ENCODE measurements around the gene HSPA12A.

Gene HSPA12A

DNA sequence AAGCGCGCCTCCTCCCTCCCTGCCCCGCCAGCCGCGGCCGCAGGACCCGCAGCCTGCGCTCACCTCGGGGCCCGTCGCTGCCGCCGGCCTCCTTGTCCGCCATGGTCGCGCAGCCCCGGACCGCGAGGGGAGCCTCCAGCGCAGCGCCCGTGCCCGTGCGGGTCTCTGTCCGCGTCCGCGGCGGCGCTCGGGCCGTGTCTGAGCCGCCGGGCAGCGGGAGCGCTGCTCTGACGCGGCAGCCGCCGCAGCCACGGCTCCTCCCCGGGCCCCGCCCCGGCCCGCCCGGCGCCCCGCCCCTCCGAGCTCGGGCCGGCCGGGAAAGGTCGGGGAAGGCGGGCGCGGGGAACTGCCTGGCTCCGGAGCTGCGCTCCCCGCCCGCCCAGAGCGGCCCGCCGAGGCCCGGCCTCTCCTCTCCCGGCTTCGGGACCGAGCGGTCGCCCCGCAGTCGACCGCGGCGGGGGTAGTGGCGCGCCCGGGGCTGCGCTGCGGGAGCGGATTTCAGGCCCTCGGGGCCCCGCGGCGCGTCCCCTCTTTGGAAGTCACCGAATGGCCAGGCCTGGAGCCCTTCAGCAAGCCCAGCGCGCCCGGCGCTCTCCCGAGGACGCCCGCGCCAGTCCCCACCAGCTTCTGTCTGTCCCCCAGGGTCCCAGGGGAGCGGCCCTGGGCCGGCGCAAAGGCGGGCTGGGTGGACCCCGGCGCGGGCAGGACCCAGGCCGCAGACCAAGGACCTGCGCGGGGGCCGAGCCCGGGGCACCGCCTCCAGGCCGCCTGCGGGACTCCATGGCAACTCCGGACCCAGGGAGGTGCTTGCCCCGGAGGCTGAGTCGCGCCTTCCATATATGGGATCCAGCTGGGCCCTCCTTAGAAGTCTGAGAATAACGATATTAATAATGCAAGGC lies at the start of gene HSPA12A:
Gene HSPA12A, minus strand, starts transcription at position 200 of the 899 bp plus-strand sequence. Its CDS starts 97 bp downstream, at position 103.
- Mint-ChIP-seq H3K27me3 (peaks cover 51% of the 10 kb centered on the region), H3K4me1 (no peaks in the 10 kb centered on the region), H3K4me3 (peak within 1 kb of the TSS; percentile 62), H3K9me3 (no peaks in the 10 kb centered on the region), H3K27ac (no peak within 1 kb of the TSS), H3K36me3 (no peaks in the 10 kb centered on the region)

- Mint-ChIP-seq H3K9me3 (no peaks in the 10 kb centered on the region), H3K4me1 (peaks cover 16% of the 10 kb centered on the region), H3K4me3 (no peak overlapping the region), H3K36me3 (no peaks in the 10 kb centered on the region), H3K27me3 (peaks cover 10% of the 10 kb centered on the region), H3K27ac (no peak overlapping the region)
Measured at GRCh38 chr10:116791241-116791640, 48.9 kb upstream of the HSPA12A start.

- Mint-ChIP-seq H3K9me3 (no peaks in the 10 kb centered on the region), H3K4me3 (peak overlapping the region; percentile 47), H3K27ac (no peak overlapping the region), H3K27me3 (peaks cover 8% of the 10 kb centered on the region), H3K4me1 (peaks cover 16% of the 10 kb centered on the region), H3K36me3 (no peaks in the 10 kb centered on the region)
Measured at GRCh38 chr10:116787893-116788665, 45.7 kb upstream of the HSPA12A start.

GRCh38 chr10:116787053-116787659 lies 44.8 kb upstream of the HSPA12A start:
- no peak overlapping the region for H3K27ac Mint-ChIP-seq
- no peaks in the 10 kb centered on the region for H3K36me3 Mint-ChIP-seq
- H3K4me3 Mint-ChIP-seq, result peak overlapping the region; percentile 36
- H3K4me1 Mint-ChIP-seq, result peaks cover 16% of the 10 kb centered on the region
- H3K27me3 Mint-ChIP-seq, result peaks cover 5% of the 10 kb centered on the region
- no peaks in the 10 kb centered on the region for H3K9me3 Mint-ChIP-seq

- Mint-ChIP-seq H3K27me3 (peaks cover 2% of the 10 kb centered on the region), H3K9me3 (no peaks in the 10 kb centered on the region), H3K36me3 (no peaks in the 10 kb centered on the region), H3K4me1 (peaks cover 16% of the 10 kb centered on the region), H3K4me3 (no peak overlapping the region), H3K27ac (no peak overlapping the region)
Measured at GRCh38 chr10:116785867-116786266, 43.5 kb upstream of the HSPA12A start.

- H3K4me3 Mint-ChIP-seq, result no peak overlapping the region
- H3K4me1 Mint-ChIP-seq, result peaks cover 16% of the 10 kb centered on the region
- no peaks in the 10 kb centered on the region for H3K9me3 Mint-ChIP-seq
- H3K36me3 Mint-ChIP-seq, result no peaks in the 10 kb centered on the region
- H3K27ac Mint-ChIP-seq, result no peak overlapping the region
- peaks cover 2% of the 10 kb centered on the region for H3K27me3 Mint-ChIP-seq
Measured at GRCh38 chr10:116785282-116785681, 42.9 kb upstream of the HSPA12A start.

GRCh38 chr10:116784651-116785050 lies 42.3 kb upstream of the HSPA12A start:
- no peak overlapping the region for H3K27ac Mint-ChIP-seq
- H3K9me3 Mint-ChIP-seq, result no peaks in the 10 kb centered on the region
- no peaks in the 10 kb centered on the region for H3K36me3 Mint-ChIP-seq

GRCh38 chr10:116784035-116784434 lies 41.7 kb upstream of the HSPA12A start:
- H3K27me3 Mint-ChIP-seq, result peaks cover 5% of the 10 kb centered on the region
- no peaks in the 10 kb centered on the region for H3K36me3 Mint-ChIP-seq
- peaks cover 16% of the 10 kb centered on the region for H3K4me1 Mint-ChIP-seq
- H3K27ac Mint-ChIP-seq, result no peak overlapping the region
- H3K4me3 Mint-ChIP-seq, result no peak overlapping the region
- H3K9me3 Mint-ChIP-seq, result no peaks in the 10 kb centered on the region

More at GRCh38 chr10:116784651-116785050, 42.3 kb upstream of the HSPA12A start:
- Mint-ChIP-seq H3K4me3 (no peak overlapping the region), H3K4me1 (peaks cover 16% of the 10 kb centered on the region), H3K27me3 (peaks cover 5% of the 10 kb centered on the region)

GRCh38 chr10:116783011-116783655 lies 40.8 kb upstream of the HSPA12A start:
- Mint-ChIP-seq H3K4me3 (no peak overlapping the region), H3K27ac (no peak overlapping the region), H3K9me3 (no peaks in the 10 kb centered on the region), H3K36me3 (no peaks in the 10 kb centered on the region), H3K27me3 (peaks cover 5% of the 10 kb centered on the region), H3K4me1 (peaks cover 12% of the 10 kb centered on the region)

GRCh38 chr10:116781370-116781884 lies 39.1 kb upstream of the HSPA12A start:
- Mint-ChIP-seq H3K4me1 (no peaks in the 10 kb centered on the region), H3K27me3 (peaks cover 5% of the 10 kb centered on the region), H3K36me3 (no peaks in the 10 kb centered on the region), H3K9me3 (no peaks in the 10 kb centered on the region), H3K4me3 (no peak overlapping the region), H3K27ac (no peak overlapping the region)

- H3K9me3 Mint-ChIP-seq, result no peaks in the 10 kb centered on the region
- H3K4me1 Mint-ChIP-seq, result no peaks in the 10 kb centered on the region
- H3K27ac Mint-ChIP-seq, result no peak overlapping the region
- H3K36me3 Mint-ChIP-seq, result no peaks in the 10 kb centered on the region
- no peak overlapping the region for H3K4me3 Mint-ChIP-seq
- peaks cover 7% of the 10 kb centered on the region for H3K27me3 Mint-ChIP-seq
Measured at GRCh38 chr10:116780691-116781205, 38.4 kb upstream of the HSPA12A start.

DNA sequence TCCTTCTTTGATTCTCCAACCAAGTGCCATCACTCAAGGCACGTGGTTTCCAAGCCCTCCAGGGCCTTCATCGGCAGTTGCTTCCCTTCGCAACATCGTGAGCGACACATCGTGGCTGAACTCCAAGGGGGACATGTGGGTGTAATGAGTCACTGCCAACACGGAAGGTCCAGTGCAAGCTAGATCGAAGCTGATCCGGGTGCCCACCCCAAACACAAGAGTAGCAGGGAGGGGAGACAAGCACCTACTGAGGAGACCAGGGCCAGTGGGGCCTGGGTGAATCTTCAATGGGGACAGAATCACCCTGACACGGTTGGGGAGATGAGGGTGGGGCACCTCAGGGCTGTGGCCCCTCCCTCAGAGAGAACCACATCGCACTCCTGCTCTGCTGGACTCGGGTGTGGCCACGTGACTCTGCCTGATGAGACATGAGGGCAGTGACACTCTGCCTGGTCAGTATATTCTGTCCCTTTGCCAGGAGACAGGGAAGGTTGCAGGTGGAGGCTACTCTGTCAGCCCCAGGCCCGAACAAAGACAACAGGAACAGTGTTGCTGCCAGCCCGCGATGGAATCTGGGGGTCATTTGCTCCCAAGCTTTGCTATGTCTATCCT lies 36.8 kb upstream of the HSPA12A start:
- Mint-ChIP-seq H3K4me3 (no peak overlapping the region), H3K4me1 (no peaks in the 10 kb centered on the region), H3K27me3 (peaks cover 6% of the 10 kb centered on the region), H3K9me3 (no peaks in the 10 kb centered on the region), H3K36me3 (no peaks in the 10 kb centered on the region), H3K27ac (no peak overlapping the region)

- Mint-ChIP-seq H3K27me3 (peaks cover 6% of the 10 kb centered on the region), H3K4me3 (no peak overlapping the region), H3K36me3 (no peaks in the 10 kb centered on the region), H3K9me3 (no peaks in the 10 kb centered on the region), H3K4me1 (no peaks in the 10 kb centered on the region), H3K27ac (no peak overlapping the region)
Measured at GRCh38 chr10:116777006-116777405, 34.6 kb upstream of the HSPA12A start.

- no peak overlapping the region for H3K4me3 Mint-ChIP-seq
- no peak overlapping the region for H3K27ac Mint-ChIP-seq
- H3K9me3 Mint-ChIP-seq, result no peaks in the 10 kb centered on the region
- H3K36me3 Mint-ChIP-seq, result no peaks in the 10 kb centered on the region
- H3K4me1 Mint-ChIP-seq, result no peaks in the 10 kb centered on the region
- H3K27me3 Mint-ChIP-seq, result peaks cover 6% of the 10 kb centered on the region
Measured at GRCh38 chr10:116775488-116776400, 33.4 kb upstream of the HSPA12A start.
